Activated CD8-positive, alpha-beta T cell treated with anti-CD3 and anti-CD28 coated beads for 36 hours (primary cell): Measurements from ENCODE around the gene RPLP2. TPM values are rescaled to one million over a fixed set of nuclear protein-coding genes. Genes with fewer than 3 reads are reported as not detected.

ENCODE experiments used
- ATAC-seq: fragments of 200-7000 bp; cut with Tn5 transposase; one replicate; pipeline ENCODE4 v1.10.0; 2021; ENCODE audit warnings: mild to moderate bottlenecking, moderate library complexity
- CTCF ChIA-PET: fragments of 350-600 bp; sonication (Branson Sonifier 250); formaldehyde crosslinking; loops from one replicate; lab custom pipeline; 2021; ENCODE audit warnings: antibody characterized with exemption; lab: Charles Lee
- POLR2A ChIA-PET: fragments of 350-600 bp; sonication (Branson Sonifier 250); formaldehyde crosslinking; loops from one replicate; lab custom pipeline; 2021; ENCODE audit warnings: antibody characterized with exemption; lab: Charles Lee
- DNase-seq: peaks from one replicate; pipeline ENCODE4 v3.0.0-alpha.2; 2020
- H3K27ac Mint-ChIP-seq: one replicate; pipeline ENCODE4 v1.8.0; 2021; ENCODE audit warnings: mild to moderate bottlenecking, mixed read lengths
- H3K27me3 Mint-ChIP-seq: one replicate; pipeline ENCODE4 v1.8.0; 2021; ENCODE audit warnings: mixed read lengths
- H3K36me3 Mint-ChIP-seq: one replicate; pipeline ENCODE4 v1.8.0; 2021; ENCODE audit warnings: low read depth, mixed read lengths
- H3K4me1 Mint-ChIP-seq: one replicate; pipeline ENCODE4 v1.8.0; 2021; ENCODE audit warnings: low read depth, mixed read lengths
- H3K4me3 Mint-ChIP-seq: one replicate; pipeline ENCODE4 v1.8.0; 2021; ENCODE audit warnings: mild to moderate bottlenecking, moderate library complexity, mixed read lengths
- H3K9me3 Mint-ChIP-seq: one replicate; pipeline ENCODE4 v1.8.0; 2021; ENCODE audit warnings: mixed read lengths
- CTCF ChIP-seq: fragments of 200-600 bp; IDR thresholded peaks from one replicate; pipeline ENCODE4 v1.8.0; 2022; ENCODE audit warnings: antibody characterized with exemption, mild to moderate bottlenecking
- intact Hi-C: fragments of 100-400 bp; cut with micrococcal nuclease; formaldehyde crosslinking; loops from one replicate; pipeline ENCODE4 v1.10.0; 2022
- total RNA-seq, 2 experiments: library from RNA; stranded (reverse); gene quantifications; one replicate each; pipeline ENCODE4 v1.2.3, GENCODE V29; 2021

Gene RPLP2
- total RNA-seq, 2 experiments from 2014 or later = 3,638 to 3,686 TPM

GRCh38 chr11:794013-794765, 15.6 kb upstream of the RPLP2 start:
- ChIA-PET CTCF (interaction anchor here (1.4 kb wide), 1 partner anchor 19 kb away, joined by 3 read pairs; no protein-coding TSS in a partner anchor), POLR2A (interaction anchor here (0.6 to 2.8 kb wide), 6 partner anchors 8 to 66 kb away, joined by 3 to 8 read pairs (median 4); no protein-coding TSS in a partner anchor)
- Mint-ChIP-seq H3K27me3 (no peaks in the 10 kb centered on the region), H3K27ac (no peak overlapping the region), H3K4me3 (peak overlapping the region; percentile 77), H3K36me3 (peaks cover 15% of the 10 kb centered on the region), H3K9me3 (no peaks in the 10 kb centered on the region), H3K4me1 (peaks cover 14% of the 10 kb centered on the region)
- intact Hi-C loops = no loop called here
- no peak for TF ChIP-seq CTCF
- ATAC-seq = no peak
- no peak for DNase-seq

GRCh38 chr11:794766-795633, 14.8 kb upstream of the RPLP2 start:
- H3K4me3 Mint-ChIP-seq = peak overlapping the region; percentile 77
- POLR2A ChIA-PET = interaction anchor here (0.6 to 2.8 kb wide), 4 partner anchors 9 to 48 kb away, joined by 3 to 8 read pairs (median 3); no protein-coding TSS in a partner anchor
- H3K27ac Mint-ChIP-seq = no peak overlapping the region
- ATAC-seq (no peak), DNase-seq (peak; percentile 26)
- no peaks in the 10 kb centered on the region for H3K9me3 Mint-ChIP-seq
- no peaks in the 10 kb centered on the region for H3K27me3 Mint-ChIP-seq
- peaks cover 15% of the 10 kb centered on the region for H3K36me3 Mint-ChIP-seq
- peaks cover 14% of the 10 kb centered on the region for H3K4me1 Mint-ChIP-seq
- TF ChIP-seq CTCF = no peak
- CTCF ChIA-PET = interaction anchor here (0.7 to 1.6 kb wide), 3 partner anchors 11 to 259 kb away, joined by 3 to 4 read pairs (median 3); no protein-coding TSS in a partner anchor
- intact Hi-C loops = no loop called here

- CTCF ChIA-PET = interaction anchor here (0.5 to 1.6 kb wide), 7 partner anchors 10 to 260 kb away, joined by 3 to 4 read pairs (median 3); no protein-coding TSS in a partner anchor
- no peak for TF ChIP-seq CTCF
- peak; percentile 71 for ATAC-seq
These were observed 13.9 kb upstream of the RPLP2 start for GRCh38 chr11:795634-796564.

GRCh38 chr11:796565-797295, 13.0 kb upstream of the RPLP2 start:
- Mint-ChIP-seq H3K4me3 (peak overlapping the region; percentile 77), H3K4me1 (peaks cover 14% of the 10 kb centered on the region), H3K9me3 (no peaks in the 10 kb centered on the region), H3K27ac (peak overlapping the region; percentile 80), H3K36me3 (peaks cover 11% of the 10 kb centered on the region), H3K27me3 (no peaks in the 10 kb centered on the region)
- CTCF ChIA-PET = interaction anchor here (0.7 to 2.3 kb wide), 8 partner anchors 11 to 279 kb away, joined by 3 to 7 read pairs (median 3); partner anchors contain the start of gene RPLP2
- intact Hi-C loops = no loop called here
- ATAC-seq (no peak), DNase-seq (no peak)
- POLR2A ChIA-PET = interaction anchor here (0.7 to 2.8 kb wide), 13 partner anchors 9 to 261 kb away, joined by 3 to 14 read pairs (median 3); partner anchors contain the start of genes PNPLA2, POLR2L, RPLP2 and TSPAN4
- no peak for TF ChIP-seq CTCF

More at GRCh38 chr11:795634-796564, 13.9 kb upstream of the RPLP2 start:
- POLR2A ChIA-PET = interaction anchor here (0.6 to 2.8 kb wide), 13 partner anchors 8 to 49 kb away, joined by 3 to 14 read pairs (median 3); partner anchors contain the start of genes PNPLA2 and RPLP2
- Mint-ChIP-seq H3K4me1 (peaks cover 14% of the 10 kb centered on the region), H3K9me3 (no peaks in the 10 kb centered on the region), H3K4me3 (peak overlapping the region; percentile 77), H3K27me3 (no peaks in the 10 kb centered on the region), H3K36me3 (peaks cover 14% of the 10 kb centered on the region), H3K27ac (peak overlapping the region; percentile 80)
- intact Hi-C loops = no loop called here
- peak; percentile 94 for DNase-seq
